H9 (cell line): ENCODE data around the gene APCDD1L. TPM values are rescaled to one million over a fixed set of nuclear protein-coding genes. Genes with fewer than 3 reads are reported as not detected.

Source experiments
- DNase-seq: peaks from one replicate; pipeline ENCODE4 v3.0.0-alpha.2; 2017
- H2AFZ ChIP-seq: one replicate; pipeline ENCODE4 v1.6.1; 2013; ENCODE audit warnings: mild to moderate bottlenecking, low read length, control low read depth, moderate library complexity
- H2AK5ac ChIP-seq: 2 replicates; pipeline ENCODE4 v1.6.1; 2013; ENCODE audit warnings: low read length, control low read depth, mixed read lengths; ENCODE audit not compliant: insufficient read length
- H2BK120ac ChIP-seq: one replicate; pipeline ENCODE4 v1.6.1; 2013; ENCODE audit warnings: low read depth, mild to moderate bottlenecking, low read length, control low read depth, inconsistent platforms; ENCODE audit not compliant: poor library complexity, severe bottlenecking
- H2BK12ac ChIP-seq: 2 replicates; pipeline ENCODE4 v1.6.1; 2013; ENCODE audit warnings: low read length, control low read depth, mixed read lengths, low read depth; ENCODE audit not compliant: insufficient read length
- H2BK15ac ChIP-seq: 2 replicates; pipeline ENCODE4 v1.6.1; 2013; ENCODE audit warnings: low read depth, low read length, control low read depth
- H2BK20ac ChIP-seq: one replicate; pipeline ENCODE4 v1.6.1; 2013; ENCODE audit warnings: low read depth, mild to moderate bottlenecking, low read length, control low read depth, inconsistent platforms; ENCODE audit not compliant: poor library complexity, severe bottlenecking
- H2BK5ac ChIP-seq: 2 replicates; pipeline ENCODE4 v1.6.1; 2013; ENCODE audit warnings: low read length, control low read depth, mixed read lengths; ENCODE audit not compliant: insufficient read length
- H3K14ac ChIP-seq: 2 replicates; pipeline ENCODE4 v1.6.1; 2013; ENCODE audit warnings: low read length, control low read depth; ENCODE audit not compliant: insufficient read depth
- H3K18ac ChIP-seq: 2 replicates; pipeline ENCODE4 v1.6.1; 2013; ENCODE audit warnings: low read depth, mild to moderate bottlenecking, mixed read lengths, low read length, control low read depth; ENCODE audit not compliant: insufficient read length
- H3K23ac ChIP-seq: 2 replicates; pipeline ENCODE4 v1.6.1; 2013; ENCODE audit warnings: low read length, control low read depth, mixed read lengths, low read depth; ENCODE audit not compliant: insufficient read length
- H3K23me2 ChIP-seq: 2 replicates; pipeline ENCODE4 v1.6.1; 2013; ENCODE audit warnings: low read depth, mild to moderate bottlenecking, mixed read lengths, low read length, control low read depth; ENCODE audit not compliant: insufficient read length, poor library complexity, severe bottlenecking
- H3K27ac ChIP-seq: 2 replicates; pipeline ENCODE4 v1.5.1; 2013; ENCODE audit warnings: low read length, control low read depth, mixed read lengths, low read depth; ENCODE audit not compliant: insufficient read length
- H3K27me3 ChIP-seq: 2 replicates; pipeline ENCODE4 v1.6.1; 2013; ENCODE audit warnings: low read length, control low read depth, inconsistent platforms; ENCODE audit not compliant: insufficient read depth
- H3K4ac ChIP-seq: 2 replicates; pipeline ENCODE4 v1.6.1; 2013; ENCODE audit warnings: low read depth, mild to moderate bottlenecking, control low read depth, inconsistent platforms, low read length, moderate library complexity
- H3K4me1 ChIP-seq: 2 replicates; pipeline ENCODE4 v1.6.1; 2013; ENCODE audit warnings: low read length, control low read depth, inconsistent platforms; ENCODE audit not compliant: insufficient read depth
- H3K4me2 ChIP-seq: 2 replicates; pipeline ENCODE4 v1.6.1; 2013; ENCODE audit warnings: low read length, control low read depth, mixed read lengths; ENCODE audit not compliant: insufficient read length, insufficient read depth
- H3K56ac ChIP-seq: 2 replicates; pipeline ENCODE4 v1.6.1; 2013; ENCODE audit warnings: low read depth, mild to moderate bottlenecking, mixed read lengths, low read length, control low read depth; ENCODE audit not compliant: insufficient read length
- H3K79me1 ChIP-seq: 2 replicates; pipeline ENCODE4 v1.6.1; 2013; ENCODE audit warnings: low read depth, mild to moderate bottlenecking, moderate library complexity, low read length, control low read depth, inconsistent platforms; ENCODE audit not compliant: insufficient read depth, poor library complexity, severe bottlenecking
- H3K79me2 ChIP-seq: 2 replicates; pipeline ENCODE4 v1.6.1; 2013; ENCODE audit warnings: low read length, control low read depth, inconsistent platforms; ENCODE audit not compliant: insufficient read depth
- H3K9ac ChIP-seq: 2 replicates; pipeline ENCODE4 v1.6.1; 2013; ENCODE audit warnings: low read length, control low read depth, mixed read lengths; ENCODE audit not compliant: insufficient read length; ENCODE audit errors: extremely low read depth
- H3K9me3 ChIP-seq: one replicate; pipeline ENCODE4 v1.6.1; 2013; ENCODE audit warnings: low read depth, low read length, inconsistent platforms; ENCODE audit not compliant: control insufficient read depth
- H3T11ph ChIP-seq: one replicate; pipeline ENCODE4 v1.6.1; 2013; ENCODE audit warnings: mild to moderate bottlenecking, low read length, control low read depth, inconsistent platforms
- H4K20me1 ChIP-seq: one replicate; pipeline ENCODE4 v1.6.1; 2013; ENCODE audit not compliant: control insufficient read depth, insufficient read length, insufficient read depth
- H4K5ac ChIP-seq: 2 replicates; pipeline ENCODE4 v1.6.1; 2013; ENCODE audit warnings: low read depth, mild to moderate bottlenecking, mixed read lengths, low read length, control low read depth; ENCODE audit not compliant: insufficient read length
- H4K8ac ChIP-seq: replicated peaks from 2 replicates; pipeline ENCODE4 v1.6.1; 2013; ENCODE audit warnings: low read length, control low read depth, mixed read lengths, low read depth; ENCODE audit not compliant: insufficient read length
- H4K91ac ChIP-seq: 2 replicates; pipeline ENCODE4 v1.6.1; 2013; ENCODE audit warnings: low read depth, mild to moderate bottlenecking, moderate library complexity, mixed read lengths, low read length, control low read depth; ENCODE audit not compliant: insufficient read length
- H3K27ac Mint-ChIP-seq, 3 experiments: 2 replicates in 2 of 3; 3 replicates in 1 of 3; pipeline ENCODE4 v1.8.0; 2020 to 2021; ENCODE audit warnings: mixed read lengths in 3 of 3, mild to moderate bottlenecking in 1 of 3, moderate library complexity in 1 of 3
- H3K27me3 Mint-ChIP-seq: 2 replicates; pipeline ENCODE4 v1.8.0; 2021; ENCODE audit warnings: low read depth, mild to moderate bottlenecking, moderate library complexity, mixed read lengths
- H3K36me3 Mint-ChIP-seq, 3 experiments: 2 replicates in 2 of 3; 3 replicates in 1 of 3; pipeline ENCODE4 v1.8.0; 2020 to 2021; ENCODE audit warnings: low read depth in 3 of 3, mixed read lengths in 3 of 3; ENCODE audit not compliant: insufficient read depth in 1 of 3
- H3K4me1 Mint-ChIP-seq, 2 experiments: 2 replicates each; pipeline ENCODE4 v1.8.0; 2020; ENCODE audit warnings: mixed read lengths in 2 of 2
- H3K4me3 Mint-ChIP-seq, 2 experiments: 2 replicates in 1 of 2; 3 replicates in 1 of 2; pipeline ENCODE4 v1.8.0; 2020 to 2021; ENCODE audit warnings: mild to moderate bottlenecking in 2 of 2, mixed read lengths in 2 of 2, moderate library complexity in 1 of 2
- H3K9me3 Mint-ChIP-seq, 2 experiments: 2 replicates in 1 of 2; 3 replicates in 1 of 2; pipeline ENCODE4 v1.8.0; 2020; ENCODE audit warnings: mild to moderate bottlenecking in 2 of 2, mixed read lengths in 2 of 2, moderate library complexity in 1 of 2
- CTCF ChIP-seq: fragments of 200-600 bp; sonication (generic); conservative IDR thresholded peaks from 3 replicates; pipeline ENCODE4 v1.8.0; 2021; ENCODE audit warnings: antibody characterized with exemption, mild to moderate bottlenecking
- WGBS: extraction: QIAGEN DNeasy Blood & Tissue Kit; methylation state at CpG from one replicate; pipeline ENCODE4 v1.1.7; 2013; ENCODE audit warnings: missing lambda C conversion rate, low lambda C conversion rate, mixed read lengths; ENCODE audit not compliant: insufficient read length; ENCODE audit errors: extremely low coverage; 5-methylcytosine and 5-hydroxymethylcytosine counted together
- total RNA-seq: library from RNA; stranded (reverse); gene quantifications from 2 replicates; pipeline ENCODE4 v1.2.1, GENCODE V29; 2021

APCDD1L gene
- total RNA-seq, 1 experiment from 2014 or later = 0.68 TPM

GRCh38 chr20:58523072-58523970, 8.1 kb upstream of the APCDD1L start:
- Histone ChIP-seq H3K4me2 (no peak overlapping the region), H3K9ac (no peak overlapping the region), H3K9me3 (peaks cover 10% of the 10 kb centered on the region), H2AK5ac (no peak overlapping the region), H3K4ac (no peak overlapping the region), H3K23me2 (no peaks in the 10 kb centered on the region), H4K20me1 (no peaks in the 10 kb centered on the region), H2AFZ (peak overlapping the region; percentile 69), H2BK5ac (no peak overlapping the region), H3K4me1 (peaks cover 7% of the 10 kb centered on the region; the same call in 1 of the 2 replicates), H2BK20ac (no peak overlapping the region), H3K23ac (no peak overlapping the region), H3K14ac (no peak overlapping the region), H3K79me1 (no peaks in the 10 kb centered on the region), H2BK15ac (no peak overlapping the region), H4K5ac (no peak overlapping the region), H3K79me2 (no peaks in the 10 kb centered on the region), H2BK120ac (no peak overlapping the region), H4K91ac (no peak overlapping the region), H2BK12ac (no peak overlapping the region), H3T11ph (no peak overlapping the region), H3K18ac (no peak overlapping the region), H3K56ac (no peak overlapping the region), H4K8ac (no peak overlapping the region), H3K27ac (no peak overlapping the region), H3K27me3 (no peaks in the 10 kb centered on the region)
- DNase-seq = peak; percentile 15
- Mint-ChIP-seq H3K36me3 (peaks cover 22 to 31% (median 24%) of the 10 kb centered on the region in 3 experiments), H3K4me1 (peaks cover 16 to 25% of the 10 kb centered on the region in 2 experiments), H3K27me3 (peaks cover 30% of the 10 kb centered on the region), H3K9me3 (peaks cover 33 to 40% of the 10 kb centered on the region in 2 experiments), H3K4me3 (peak overlapping the region in 1 of 2 experiments; percentile 3; a peak in 1 of 5 replicates), H3K27ac (no peak overlapping the region)
- no CpG with 5 or more reads among the region's 19 CpGs for WGBS
- no peak for TF ChIP-seq CTCF
